HEK293 (cell line): ENCODE measurements around the gene CAMK2N1.

Experiments used
- ZNF114 ChIP-seq: fragments of 450-650 bp; formaldehyde crosslinking; IDR thresholded peaks from 2 replicates; pipeline ENCODE4 v1.5.0; 2017; ENCODE audit warnings: missing biosample characterization, missing genetic modification characterization
- ZNF121 ChIP-seq: fragments of 450-650 bp; formaldehyde crosslinking; IDR thresholded peaks from 2 replicates; pipeline ENCODE4 v1.5.1; 2016; ENCODE audit warnings: missing biosample characterization, missing genetic modification characterization
- ZNF324 ChIP-seq: fragments of 450-650 bp; formaldehyde crosslinking; IDR thresholded peaks from 2 replicates; pipeline ENCODE4 v1.5.1; 2016; ENCODE audit warnings: missing biosample characterization, missing genetic modification characterization
- ZNF704 ChIP-seq: fragments of 450-650 bp; formaldehyde crosslinking; IDR thresholded peaks from 2 replicates; pipeline ENCODE4 v1.5.1; 2016; ENCODE audit warnings: missing biosample characterization, missing genetic modification characterization
- TF ChIP-seq, protein P1 (sequence below): fragments of 450-650 bp; formaldehyde crosslinking; IDR thresholded peaks from 2 replicates; pipeline ENCODE4 v1.5.1; 2016; ENCODE audit warnings: missing biosample characterization, missing genetic modification characterization

DNA sequence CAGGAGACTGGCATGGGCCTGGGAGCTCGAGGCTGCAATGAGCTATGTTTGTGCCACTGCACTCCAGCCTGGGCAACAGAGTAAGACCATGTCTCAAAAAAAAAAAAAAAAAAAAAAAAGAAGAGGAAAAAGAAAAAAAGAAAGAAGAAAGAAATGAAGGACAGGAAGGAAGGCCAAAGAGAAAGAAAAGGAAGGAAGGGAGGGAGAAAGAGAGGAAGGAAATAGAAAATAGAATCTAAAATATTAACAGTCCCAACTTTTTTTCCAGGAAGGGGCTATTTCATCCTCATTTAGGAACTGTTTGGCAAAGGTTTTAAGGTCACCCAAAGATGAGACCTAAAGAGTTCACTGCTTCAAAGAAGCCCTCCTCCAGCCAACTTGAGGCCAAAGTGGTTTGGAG is 19.5 kb upstream of the CAMK2N1 start:
- TF ChIP-seq, protein P1, sequence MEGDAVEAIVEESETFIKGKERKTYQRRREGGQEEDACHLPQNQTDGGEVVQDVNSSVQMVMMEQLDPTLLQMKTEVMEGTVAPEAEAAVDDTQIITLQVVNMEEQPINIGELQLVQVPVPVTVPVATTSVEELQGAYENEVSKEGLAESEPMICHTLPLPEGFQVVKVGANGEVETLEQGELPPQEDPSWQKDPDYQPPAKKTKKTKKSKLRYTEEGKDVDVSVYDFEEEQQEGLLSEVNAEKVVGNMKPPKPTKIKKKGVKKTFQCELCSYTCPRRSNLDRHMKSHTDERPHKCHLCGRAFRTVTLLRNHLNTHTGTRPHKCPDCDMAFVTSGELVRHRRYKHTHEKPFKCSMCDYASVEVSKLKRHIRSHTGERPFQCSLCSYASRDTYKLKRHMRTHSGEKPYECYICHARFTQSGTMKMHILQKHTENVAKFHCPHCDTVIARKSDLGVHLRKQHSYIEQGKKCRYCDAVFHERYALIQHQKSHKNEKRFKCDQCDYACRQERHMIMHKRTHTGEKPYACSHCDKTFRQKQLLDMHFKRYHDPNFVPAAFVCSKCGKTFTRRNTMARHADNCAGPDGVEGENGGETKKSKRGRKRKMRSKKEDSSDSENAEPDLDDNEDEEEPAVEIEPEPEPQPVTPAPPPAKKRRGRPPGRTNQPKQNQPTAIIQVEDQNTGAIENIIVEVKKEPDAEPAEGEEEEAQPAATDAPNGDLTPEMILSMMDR (tag by site-specific recombination): no peak
- TF ChIP-seq ZNF324 (tag by site-specific recombination) (no peak), ZNF114 (tag by site-specific recombination) (no peak), ZNF121 (tag by site-specific recombination) (no peak), ZNF704 (tag by site-specific recombination) (no peak)
